NT2/D1 (cell line): ENCODE data around the gene ARHGAP8.

Experiments
- SUZ12 ChIP-seq: IDR thresholded peaks from 2 replicates; pipeline ENCODE4 v1.6.1; 2011; ENCODE audit not compliant: insufficient read length, insufficient read depth; ENCODE audit errors: extremely low read depth
- YY1 ChIP-seq: IDR thresholded peaks from 2 replicates; pipeline ENCODE4 v1.6.1; 2011; ENCODE audit not compliant: insufficient read length, insufficient read depth
- ZNF274 ChIP-seq: IDR thresholded peaks from 2 replicates; pipeline ENCODE4 v1.6.1; 2011; ENCODE audit warnings: mild to moderate bottlenecking, low read depth, low read length

DNA sequence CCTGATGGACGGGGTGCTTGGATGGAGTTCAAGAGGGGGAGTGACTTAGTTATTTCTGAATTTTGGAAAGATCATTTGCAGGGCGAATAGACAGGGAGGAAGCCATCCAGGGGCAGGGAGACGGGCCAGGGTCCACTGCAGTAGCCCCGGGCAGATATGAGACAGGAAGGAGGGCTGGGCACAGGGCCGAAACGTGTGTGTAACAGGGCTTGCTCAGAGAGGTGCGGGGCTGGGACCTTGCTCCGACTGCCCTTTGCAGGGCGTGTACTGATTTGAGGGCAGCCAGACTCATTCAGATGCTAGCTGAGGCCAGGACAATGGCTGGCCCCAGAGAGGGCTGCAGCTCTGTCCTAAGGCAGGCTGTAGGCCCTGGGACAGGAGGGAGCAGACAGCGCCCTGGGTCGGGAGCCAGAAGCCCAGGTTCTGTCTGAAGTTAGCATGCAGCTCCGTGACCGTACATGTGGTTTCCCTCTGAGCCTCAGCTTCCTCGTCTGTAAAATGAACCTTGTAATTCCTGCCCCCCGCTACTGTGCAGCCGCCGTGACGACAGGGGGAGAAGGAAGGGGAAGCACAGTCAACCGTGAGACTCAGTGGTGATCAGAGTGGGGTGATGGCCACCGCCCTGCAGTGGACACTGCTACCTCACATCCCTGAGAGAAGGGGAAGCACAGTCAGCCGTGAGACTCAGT is 154.0 kb downstream of the ARHGAP8 start:
- TF ChIP-seq SUZ12 (no peak), YY1 (no peak), ZNF274 (no peak)
